HCEC 1CT (cell line): Measurements from ENCODE around the gene KIAA1958.
"Not testable (repeated sequence)": the region's sequence is repeated elsewhere in the genome, so short reads cannot be mapped to it uniquely, and the experiment has no call there.

ENCODE experiments used
- DNase-seq: peaks from one replicate; pipeline ENCODE4 v3.0.0-alpha.2; 2017

The KIAA1958 gene

DNA sequence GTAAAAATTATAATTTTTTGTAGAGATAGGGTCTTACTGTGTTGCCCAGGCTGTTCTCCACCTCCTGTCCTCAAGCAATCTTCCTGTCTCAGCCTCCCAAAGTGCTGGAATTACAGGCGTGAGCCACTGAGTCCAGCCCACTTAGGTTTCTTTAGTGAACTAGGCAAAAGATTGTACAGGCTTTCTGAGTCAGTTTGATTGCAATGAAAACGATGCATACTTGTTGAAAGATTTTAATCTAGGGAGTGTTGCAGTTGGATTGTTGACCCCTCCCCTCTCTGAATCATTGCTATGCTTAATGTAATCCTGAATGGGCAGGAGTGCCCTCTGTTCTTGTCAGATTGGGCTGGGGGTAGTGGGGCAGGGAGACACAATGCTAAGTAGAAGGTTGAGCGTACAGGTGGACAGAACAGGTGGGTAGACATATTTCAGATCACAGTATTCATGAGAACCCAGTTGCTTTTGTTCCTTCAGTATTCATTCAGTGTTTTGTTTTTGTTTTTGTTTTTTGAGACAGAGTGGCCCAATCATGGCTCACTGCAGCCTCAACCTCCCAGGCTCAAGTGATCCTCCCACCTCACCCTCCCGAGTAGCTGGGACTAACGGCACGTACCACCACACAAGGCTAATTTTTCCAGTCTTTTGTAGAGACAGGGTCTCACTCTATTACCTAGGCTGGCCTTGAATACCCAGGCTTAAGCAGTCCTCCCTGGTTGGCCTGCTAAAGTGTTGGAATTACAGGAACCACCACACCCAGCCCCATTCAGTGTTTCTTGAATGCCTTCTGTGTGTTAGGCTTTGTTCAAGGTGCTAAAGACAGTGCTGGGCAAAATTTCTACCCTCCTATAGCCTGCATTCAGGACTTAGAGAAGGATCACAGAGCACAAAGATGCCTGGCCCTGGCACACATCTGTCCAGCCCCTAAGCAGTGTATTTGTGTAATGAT, 70.1 kb downstream of the KIAA1958 start:
- peak; percentile 58 for DNase-seq

DNA sequence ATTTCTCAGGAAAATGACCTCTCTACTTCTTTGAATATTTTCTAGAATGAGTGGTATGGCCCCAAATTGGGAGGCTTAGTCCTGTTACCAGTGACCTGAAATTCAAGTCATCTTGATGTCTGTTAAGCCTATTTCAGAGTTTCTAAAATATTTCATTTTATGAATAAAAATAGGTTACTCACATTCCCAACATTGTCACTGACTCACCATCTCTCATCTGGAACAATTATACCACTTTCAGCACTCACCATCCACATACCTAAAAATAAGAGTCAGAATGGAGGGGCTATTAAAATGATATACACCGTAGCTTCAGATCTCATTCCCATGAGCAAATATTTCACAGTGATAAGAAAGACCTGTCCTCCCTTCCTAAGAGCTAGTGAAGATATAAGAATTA, 71.8 kb downstream of the KIAA1958 start:
- peak; percentile 66 for DNase-seq

DNA sequence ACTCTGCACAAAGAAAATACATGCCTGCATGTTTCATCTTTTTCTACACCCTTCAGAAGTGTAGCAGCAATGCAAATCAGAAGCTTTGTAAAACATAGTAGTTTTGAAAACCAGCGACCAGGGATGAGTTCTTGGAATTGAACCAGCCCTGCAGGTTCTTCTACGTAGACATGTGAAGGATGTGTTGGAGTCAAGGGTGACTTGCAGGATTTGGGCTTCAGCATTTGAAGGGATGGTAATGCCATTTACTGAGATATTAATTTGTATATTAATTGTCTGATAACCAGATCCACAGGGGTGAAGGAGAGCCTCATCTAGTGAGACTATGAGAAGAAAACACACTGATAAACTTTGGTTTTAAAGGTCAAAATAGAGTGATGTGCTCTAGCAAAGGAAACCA, 72.4 kb downstream of the KIAA1958 start:
- DNase-seq, result no peak

DNA sequence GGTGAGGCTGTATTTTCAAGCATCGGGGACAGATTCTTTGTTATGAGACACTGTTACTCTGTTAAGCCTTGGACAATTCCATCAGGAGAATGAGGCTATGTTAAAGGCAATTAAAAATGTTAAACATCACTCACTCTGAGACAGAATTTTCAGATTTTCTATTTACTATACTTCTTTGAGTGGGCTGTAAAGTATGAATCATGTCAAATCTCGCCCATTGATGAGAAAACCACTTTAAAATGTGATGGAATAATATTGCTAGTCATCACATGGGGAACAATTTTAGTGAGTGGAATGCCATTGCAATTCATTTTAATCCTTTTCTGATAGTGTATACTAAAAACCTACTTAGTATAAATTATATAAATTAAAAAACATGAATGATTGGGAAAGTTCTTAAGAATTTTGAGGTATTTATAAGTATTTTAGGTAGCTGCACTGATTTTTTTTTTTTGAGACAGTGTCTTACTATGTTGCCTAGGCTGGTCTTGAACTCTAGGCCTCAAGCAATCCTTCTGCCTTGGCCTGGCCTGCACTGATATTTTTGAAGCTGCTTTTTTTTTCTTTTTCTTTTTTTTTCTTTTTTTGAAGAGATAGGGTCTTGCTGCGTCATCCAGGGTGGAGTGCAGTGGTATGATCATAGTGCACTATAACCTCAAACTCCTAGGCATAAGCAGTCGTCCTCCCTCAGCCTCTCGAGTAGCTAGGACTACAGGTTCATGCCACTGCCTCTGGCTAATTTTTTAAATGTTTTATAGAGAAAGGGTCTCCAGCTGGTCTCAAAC, 73.2 kb downstream of the KIAA1958 start:
- DNase-seq, result no peak

DNA sequence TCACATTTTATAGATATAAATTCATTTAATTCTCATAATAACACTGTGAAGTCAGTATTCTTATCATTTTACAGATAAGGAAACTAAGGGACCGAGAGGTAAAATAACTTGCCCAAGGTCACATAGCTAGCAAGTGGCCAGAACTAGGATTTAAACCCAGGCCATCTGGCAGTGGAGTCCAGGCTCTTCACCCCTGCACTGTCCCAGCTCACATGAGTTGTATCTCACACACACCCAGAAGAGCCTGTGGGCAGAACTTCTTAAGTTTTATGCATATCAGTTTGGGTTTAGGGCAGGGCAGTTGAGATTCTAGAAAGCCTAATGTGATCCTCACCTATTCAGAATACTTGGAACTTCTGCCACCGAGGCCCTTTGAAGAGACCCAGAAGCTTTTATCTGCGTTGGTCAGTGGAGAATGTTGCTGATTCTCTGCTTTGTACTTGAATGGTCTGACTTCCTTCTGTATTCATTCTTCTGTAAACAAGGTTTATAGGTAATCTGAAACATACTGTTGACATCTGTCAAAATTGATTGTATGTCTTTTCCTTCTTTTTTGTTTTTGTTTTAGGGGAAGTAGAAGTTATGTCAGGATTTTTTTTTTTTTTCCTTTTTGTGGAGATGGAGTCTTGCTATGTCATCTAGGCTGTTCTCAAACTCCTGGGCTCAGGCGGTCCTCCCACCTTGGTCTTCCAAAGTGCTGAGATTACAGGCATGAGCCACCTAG, 75.8 kb downstream of the KIAA1958 start:
- no peak for DNase-seq

DNA sequence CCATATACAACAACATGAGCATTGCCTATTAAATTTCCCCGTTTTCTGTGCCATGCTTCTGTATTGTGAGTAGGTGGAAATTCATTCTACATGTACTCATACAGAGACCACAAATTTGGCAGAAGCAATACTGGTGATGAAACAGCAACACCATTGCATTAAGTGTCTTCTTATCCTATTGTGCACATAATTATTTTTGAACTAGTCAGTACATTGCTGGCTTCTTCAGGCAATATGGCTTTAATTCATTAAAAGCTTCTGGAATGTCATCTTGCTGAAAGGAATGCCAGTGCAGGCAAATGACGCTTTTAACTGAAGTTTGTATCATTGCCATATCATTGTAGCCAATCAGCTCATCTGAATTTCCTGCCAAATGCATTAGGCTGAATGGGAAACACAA, 82.6 kb downstream of the KIAA1958 start:
- peak; percentile 51 for DNase-seq

DNA sequence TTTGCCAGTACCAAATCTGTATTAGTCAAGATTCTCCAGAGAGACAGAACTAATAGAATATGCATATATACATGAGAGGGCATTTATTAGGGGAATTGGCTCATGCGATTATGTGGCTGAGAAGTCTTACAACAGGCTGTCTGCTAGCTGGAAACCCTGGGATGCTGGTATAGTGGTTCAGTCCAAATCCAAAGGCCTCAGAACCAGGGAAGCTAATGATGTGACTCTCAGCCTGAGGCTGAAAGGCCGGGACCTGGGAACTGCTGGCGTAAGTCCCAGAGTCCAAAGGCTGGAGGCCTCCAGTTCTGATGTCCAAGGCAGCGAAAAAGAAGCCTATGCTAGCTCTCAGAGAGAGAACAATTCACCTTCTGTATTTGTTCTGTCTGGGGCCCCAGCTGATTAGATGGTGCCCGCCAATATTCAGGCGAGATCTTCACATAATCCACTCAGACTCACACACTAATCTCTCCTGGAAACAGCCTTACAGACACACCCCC, 84.1 kb downstream of the KIAA1958 start:
- no peak for DNase-seq

DNA sequence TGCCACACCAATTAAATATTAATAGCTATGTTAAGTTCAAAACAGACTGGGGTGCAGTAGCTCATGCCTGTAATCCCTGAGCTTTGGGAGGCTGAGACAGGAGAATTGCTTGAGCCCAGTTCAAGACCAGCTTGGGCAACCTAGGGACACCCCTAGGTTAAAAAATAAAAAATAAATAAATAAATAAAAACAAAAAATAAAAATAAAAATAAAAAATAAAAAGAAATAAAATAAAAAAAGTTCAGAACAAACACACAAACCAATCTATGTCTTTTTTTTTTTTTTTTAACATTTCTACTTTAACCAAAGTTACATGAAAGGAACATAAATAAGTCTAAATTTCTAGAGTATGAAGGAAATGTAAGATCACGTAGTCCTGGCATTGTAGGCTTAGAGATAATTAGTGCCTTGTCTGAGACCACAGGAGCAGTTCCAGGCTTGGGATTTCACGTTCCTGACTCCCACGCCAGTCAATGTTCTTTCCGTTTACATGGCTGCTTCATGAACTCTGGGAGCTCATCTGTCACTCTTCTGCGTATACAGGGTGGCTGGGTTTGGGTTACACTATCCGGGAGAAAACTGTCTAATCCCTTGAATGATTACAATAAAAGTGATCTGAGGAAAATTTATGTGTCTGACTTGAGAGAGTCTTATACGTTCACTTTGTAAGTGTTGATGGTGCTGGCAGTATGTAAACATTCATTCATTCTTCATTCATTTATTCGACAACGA, 85.2 kb downstream of the KIAA1958 start:
- no peak for DNase-seq

DNA sequence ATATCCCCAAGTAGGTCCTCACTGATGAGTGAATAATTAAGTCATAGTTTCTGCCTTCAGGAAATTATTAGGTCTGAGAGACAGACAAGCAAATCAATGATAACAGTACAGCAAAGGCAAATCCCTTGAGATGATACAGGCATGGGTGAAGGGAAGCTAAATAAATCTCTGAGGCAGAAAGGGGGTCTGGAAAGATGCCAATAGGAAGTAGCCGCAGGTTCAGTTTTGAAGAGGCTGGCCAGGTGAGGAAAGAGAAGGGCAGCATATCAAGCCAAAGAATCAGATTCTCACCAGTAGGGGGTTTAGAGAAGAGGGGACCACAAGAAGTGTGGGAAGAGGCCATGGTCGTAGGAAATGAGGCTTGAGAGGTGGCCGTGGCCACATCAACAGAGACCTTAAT, 85.8 kb downstream of the KIAA1958 start:
- DNase-seq, result no peak

DNA sequence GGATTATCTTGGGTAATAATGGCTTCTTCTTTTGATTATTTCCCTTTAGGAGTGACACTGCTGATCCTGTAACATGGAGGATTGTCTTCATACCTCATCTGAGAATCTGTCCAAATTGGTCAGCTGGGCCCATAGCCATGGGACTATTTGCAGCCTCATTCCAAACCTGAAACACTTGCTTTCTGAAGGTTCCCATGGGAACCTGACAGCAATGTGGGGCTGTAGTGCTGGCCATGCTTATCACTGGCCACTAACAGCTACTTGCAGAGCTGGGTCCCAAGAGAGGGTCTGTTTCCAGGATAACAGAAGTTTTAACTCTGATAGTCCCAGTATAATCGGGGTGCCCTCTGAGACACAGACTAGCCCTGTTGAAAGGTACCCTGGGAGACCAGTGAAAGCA, 87.4 kb downstream of the KIAA1958 start:
- DNase-seq, result no peak

DNA sequence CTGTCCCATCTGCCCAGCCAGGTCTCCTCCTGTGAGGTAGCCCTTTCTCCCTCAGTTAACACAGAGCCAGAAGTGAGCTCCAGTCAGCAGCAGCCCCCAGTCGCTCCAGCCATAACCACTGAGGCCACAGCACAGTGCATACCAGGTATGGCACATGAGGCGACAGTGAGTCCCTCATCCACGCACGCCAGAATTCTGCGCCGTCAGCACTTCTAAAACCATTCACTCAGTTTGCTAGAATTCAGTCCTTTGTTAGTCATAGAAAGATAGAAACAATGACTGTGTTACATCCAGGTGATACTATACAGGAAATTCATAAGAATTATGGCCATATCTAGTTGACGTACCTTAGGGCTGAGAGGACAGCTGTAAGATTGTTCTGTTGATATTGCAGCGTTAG, 88.5 kb downstream of the KIAA1958 start:
- no peak for DNase-seq

DNA sequence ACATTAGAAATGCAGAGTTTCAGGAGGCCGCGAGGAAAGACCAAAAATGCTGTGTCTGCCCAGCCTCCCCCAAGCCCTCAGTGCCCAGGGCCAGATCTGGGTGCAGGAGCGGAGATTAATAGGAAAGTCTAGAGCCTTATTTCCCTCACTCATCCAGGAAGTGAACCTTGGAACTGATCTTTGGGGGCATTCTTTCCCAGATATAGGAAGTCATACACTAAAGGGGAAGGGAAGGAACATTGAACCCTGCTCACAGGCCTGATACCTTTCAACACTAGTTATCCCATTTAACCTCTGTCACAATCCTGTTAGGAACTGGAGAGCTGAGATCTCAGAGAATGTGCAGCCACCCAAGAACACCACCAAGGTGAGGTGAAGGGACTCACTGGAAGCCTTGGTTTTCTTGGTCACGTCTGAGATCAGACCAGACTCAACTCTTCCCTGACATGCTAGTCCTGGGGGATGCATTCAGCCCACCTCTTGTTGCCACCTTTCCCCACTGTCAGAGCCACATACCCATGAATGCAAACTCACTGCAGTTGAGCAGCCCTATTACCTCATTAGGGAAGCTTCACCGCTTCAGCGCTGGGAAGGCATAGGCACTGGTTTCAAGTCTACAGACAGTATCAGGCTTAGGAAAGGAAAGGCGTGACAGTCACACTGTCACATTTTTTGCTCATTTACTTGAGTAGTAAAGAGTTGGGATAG, 95.0 kb downstream of the KIAA1958 start:
- DNase-seq, result no peak

DNA sequence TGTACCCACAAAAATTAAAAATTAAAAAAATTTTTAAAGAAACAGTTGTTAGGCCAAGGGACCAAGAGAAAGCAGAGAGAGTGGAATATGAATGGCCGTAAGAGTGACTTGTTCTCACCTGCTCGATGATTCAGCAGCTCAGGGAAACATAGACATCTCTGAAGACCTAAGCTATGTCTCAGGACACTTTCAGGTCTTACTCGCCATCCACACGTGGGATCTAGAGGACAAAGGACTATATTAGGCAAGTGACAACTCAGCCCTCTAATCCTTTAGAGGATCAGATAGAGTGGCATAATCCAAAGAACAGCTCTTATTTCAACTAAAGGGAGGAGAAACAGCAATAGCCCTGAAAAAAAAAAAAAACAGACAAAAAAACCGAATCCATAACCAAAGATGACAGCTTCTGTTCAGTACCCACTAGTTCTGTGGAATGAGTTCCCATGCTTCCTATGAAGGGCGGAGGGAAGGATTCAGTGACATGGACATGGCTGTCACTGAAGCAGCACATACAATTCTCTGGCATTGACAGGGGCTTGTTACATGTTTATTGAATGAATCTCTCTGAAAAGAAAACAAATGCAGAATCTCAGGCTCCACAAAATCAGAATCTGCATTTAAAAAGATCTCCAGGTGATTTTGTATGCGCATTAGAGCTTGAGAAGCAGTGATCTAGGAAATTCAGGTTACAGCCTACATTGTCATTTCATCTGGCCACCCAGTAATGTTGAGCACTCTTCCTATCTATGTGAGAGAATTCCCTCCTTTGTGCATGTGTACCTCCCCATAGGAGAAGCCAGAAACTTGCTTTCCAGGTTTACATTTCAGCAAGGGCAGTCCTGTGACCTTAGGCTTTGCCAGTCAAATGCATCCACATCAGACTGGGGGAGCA, 96.0 kb downstream of the KIAA1958 start:
- no peak for DNase-seq

DNA sequence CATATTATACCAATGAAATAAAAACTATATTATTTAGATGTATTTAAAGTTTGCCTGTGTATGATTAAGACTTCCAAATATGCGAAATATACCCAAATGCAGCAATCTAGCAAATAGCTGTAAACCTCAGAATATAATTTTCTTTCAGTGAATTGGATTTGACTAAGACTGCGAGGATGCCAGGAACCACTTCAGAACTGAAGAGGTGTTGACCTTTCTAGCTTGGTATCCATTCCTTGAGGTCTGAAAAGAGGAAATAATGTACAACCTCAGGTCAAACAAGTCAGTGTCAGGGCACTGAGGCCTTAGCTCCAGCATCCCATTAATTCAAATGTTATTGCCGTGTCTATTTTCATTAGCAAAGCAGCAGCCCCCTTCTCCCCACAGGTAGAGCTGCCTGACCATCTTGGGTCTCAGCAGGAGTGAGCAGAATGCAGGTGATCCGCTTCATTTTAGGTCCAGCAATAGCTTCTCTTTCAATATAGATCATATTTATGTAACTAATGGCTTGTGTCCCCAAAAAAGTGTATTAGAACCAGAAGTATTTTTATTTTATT, 100.0 kb downstream of the KIAA1958 start:
- DNase-seq, result peak; percentile 3

DNA sequence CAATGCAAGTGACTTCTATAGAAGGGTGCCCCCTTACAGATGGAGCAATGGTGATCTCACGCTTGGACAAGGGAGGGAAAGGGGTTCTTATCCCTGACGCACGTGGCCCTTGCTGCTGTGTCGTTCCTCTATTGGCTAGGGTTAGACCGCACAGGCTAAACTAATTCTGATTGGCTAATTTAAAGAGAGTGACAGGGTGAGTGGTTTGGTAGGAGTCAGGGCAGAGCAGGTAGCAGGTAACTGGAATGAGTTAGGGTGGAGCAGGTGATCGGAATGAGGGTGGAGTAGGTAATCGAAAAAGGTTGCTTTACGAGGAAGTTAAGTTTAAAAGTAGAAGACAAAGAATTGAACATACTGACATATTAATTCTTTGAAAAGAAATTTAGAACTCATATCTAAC, 105.2 kb downstream of the KIAA1958 start:
- not testable (repeated sequence) for DNase-seq

DNA sequence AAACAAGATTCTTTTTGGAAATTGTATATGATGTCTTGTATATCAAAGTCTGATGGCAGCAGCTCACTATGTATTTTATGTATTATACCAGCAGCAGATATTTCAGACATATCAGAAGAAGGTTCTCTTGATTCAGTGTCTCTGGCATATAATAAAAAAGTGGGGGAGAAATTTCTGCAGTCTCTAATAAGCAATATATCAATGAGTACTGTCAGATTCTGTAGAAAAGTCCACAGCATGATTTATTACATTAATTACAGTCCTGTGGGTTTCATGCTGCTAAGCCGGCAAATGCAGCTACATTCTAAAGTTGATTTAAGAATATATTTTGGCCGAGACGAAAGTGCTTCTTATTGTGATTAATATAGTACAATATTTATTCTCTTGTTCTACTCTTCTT, 113.1 kb downstream of the KIAA1958 start:
- DNase-seq, result no peak

DNA sequence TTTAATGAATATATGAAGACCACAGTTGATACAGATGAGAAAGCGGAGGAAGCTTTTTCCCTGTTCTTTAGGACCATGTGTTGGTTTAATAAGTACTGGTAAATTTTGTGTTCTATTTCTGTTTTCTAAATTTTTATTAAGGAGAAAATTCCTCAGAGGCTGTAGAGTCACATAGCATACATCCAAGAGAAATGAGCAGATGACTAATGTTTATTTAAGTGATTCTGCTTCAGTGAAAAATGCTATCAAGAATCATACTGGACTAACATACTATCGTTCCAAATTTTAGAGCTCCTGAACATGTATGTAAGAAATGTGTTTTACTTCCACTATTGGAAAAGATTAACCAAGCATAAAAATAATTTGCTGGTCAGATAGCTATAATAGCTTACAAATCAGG, 115.0 kb downstream of the KIAA1958 start:
- peak; percentile 32 for DNase-seq

DNA sequence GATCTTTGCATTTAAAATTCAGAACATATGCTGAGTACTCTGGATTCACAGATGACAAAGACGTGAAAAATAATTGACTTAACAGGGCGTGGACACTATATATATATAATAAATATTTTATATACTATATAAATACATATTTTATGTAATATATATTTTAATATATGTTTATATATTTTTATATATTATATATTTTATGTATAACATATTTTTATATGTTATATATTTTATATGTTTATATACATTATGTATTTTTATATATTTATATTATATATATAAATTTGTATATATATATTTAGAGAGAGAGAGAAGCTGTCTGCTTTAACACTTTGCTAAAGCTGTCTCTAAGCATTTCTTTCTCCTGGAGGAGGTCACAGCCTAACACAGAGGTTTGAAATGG, 118.2 kb downstream of the KIAA1958 start:
- DNase-seq, result no peak

DNA sequence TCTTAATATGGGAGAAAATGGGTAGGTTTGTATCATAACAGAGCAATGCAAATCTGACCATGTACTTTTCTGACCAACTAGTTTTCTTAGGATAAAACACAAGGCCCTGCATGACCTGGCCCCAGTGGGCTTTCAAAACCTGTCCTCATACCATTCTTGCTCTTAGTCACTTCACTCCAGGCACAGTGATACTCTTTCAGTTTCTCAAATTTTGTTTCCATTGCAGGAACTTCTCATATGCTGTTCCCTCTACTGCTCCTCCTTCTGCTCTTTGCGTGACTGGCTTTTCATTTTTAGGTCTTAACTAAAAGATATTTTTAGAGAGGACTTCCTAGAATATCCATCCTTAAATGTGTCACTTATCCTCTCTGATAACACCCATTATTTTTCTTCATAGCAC, 118.9 kb downstream of the KIAA1958 start:
- no peak for DNase-seq

DNA sequence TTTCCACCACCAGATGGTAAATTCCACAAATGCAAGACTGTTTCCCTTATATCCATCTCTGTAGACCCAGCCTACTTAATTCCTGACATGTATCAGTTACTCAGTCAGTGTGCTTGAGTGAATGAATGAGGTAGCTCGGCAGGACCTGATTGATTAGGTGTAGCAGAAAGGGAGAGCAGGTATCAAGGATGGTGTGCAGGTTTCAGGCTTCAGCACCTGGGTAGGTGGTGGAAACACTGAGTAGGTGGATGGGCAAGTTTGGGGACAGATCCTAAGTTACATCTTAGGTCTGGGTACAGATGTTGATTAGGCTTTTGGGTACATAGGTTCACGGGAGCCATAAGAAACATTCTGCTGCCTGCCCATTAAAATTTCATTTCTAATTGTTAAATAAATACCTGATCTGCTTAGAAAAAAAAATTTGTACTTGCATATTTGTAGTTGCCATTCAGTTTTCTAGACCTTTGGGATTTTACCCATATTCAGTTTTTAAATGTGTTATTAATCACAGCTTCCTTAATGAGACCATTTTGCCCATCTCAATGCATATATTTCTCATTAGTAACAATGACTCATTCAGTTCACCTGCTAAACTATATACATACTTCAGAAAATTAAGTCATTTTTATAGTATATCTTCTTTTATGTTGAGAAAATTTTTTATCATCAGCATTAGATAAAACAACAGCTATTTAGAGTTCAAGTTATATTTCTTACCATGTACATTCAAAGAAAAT, 119.5 kb downstream of the KIAA1958 start:
- DNase-seq, result no peak
